ENCODE measurements around the gene SPEG.

The SPEG gene

DNA sequence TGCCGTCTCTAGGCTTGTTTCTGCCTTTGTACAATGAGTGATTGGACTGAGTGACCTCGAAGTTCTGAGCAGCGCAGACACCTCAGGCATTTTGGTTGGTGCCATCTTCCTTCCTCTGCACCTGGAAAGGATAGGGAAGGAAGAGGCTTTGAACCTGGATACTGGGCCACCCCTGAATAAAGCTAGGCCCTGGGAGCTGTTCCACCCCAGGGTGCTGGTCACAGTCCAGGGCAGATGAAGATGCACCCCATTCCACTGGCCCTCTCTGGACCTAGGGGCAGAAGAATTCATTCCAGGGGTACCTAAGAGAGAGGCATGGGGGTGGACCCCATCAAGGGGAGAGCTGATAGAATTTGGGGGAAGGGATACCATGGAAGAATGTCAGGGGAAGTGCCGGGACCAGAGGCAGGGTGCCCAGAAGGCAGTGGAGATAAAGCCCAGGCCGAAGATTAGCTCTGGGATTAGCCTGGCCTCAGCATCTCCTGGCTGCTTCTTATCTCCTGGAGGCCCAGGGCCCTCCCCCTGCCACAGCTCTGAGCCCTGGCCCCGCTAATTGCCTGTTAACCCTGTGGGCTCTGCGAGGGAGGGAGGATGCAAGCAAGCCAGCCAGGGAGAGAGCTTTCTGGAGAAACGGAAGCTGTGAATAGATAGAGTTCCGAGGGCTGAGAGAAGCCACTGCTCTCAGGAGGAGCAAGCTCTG is 91.0 kb downstream of the SPEG start:
- DNase-seq (ENCODE audit: low read depth), result no peak
- TF ChIP-seq, protein P1, sequence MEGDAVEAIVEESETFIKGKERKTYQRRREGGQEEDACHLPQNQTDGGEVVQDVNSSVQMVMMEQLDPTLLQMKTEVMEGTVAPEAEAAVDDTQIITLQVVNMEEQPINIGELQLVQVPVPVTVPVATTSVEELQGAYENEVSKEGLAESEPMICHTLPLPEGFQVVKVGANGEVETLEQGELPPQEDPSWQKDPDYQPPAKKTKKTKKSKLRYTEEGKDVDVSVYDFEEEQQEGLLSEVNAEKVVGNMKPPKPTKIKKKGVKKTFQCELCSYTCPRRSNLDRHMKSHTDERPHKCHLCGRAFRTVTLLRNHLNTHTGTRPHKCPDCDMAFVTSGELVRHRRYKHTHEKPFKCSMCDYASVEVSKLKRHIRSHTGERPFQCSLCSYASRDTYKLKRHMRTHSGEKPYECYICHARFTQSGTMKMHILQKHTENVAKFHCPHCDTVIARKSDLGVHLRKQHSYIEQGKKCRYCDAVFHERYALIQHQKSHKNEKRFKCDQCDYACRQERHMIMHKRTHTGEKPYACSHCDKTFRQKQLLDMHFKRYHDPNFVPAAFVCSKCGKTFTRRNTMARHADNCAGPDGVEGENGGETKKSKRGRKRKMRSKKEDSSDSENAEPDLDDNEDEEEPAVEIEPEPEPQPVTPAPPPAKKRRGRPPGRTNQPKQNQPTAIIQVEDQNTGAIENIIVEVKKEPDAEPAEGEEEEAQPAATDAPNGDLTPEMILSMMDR (IDR thresholded peaks at IDR 0.05; ENCODE audit: low read depth, low read length, missing control alignments), result no peak

DNA sequence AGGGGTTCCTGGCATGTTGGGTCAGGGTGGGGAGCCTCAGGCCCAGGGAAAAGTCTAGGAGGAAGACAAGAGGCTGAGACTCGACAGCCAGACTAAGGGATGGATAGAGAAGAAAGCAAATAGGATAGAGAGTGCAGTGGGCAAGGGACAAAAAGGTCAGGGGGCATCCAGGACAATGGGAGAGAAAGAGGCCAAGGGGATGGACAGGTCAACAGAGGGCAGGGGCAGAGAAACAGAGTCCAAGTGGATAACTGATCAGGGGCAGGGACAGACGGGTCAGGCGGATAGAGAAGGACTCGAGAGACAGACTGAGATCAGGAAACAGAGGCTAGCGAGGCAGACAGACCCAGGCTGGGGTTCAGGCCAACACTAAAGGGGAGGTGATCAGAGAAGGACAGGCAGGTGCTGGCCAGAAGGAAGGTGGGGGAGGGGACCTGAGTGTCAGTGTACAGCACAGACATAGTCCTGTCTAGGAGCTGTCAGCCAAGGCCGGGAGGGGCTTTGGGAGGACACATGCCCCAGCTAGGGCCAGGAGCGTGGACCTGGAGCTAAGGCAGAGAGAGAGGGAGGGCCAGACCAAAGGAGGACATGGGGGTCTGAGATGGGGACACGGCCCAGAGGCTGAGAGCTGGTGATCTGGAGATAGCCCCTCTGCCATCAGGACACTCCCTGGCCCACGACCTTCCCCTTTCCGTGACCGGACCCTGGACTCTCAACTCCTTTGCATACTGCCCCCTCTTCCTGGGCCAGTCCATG is 91.9 kb downstream of the SPEG start:
- in situ Hi-C loops (cut with HindIII; ENCODE audit: low sequenced_read_pairs), result loop anchor here (25.0 kb wide), 1 partner anchor 114 kb away; the partner anchor contains the start of gene DES
- no peak overlapping the region for H3K4me3 ChIP-seq (ENCODE audit: low read depth, low read length)
- TF ChIP-seq, protein P1 (IDR thresholded peaks at IDR 0.05; ENCODE audit: low read depth, low read length, missing control alignments), result no peak
- DNase-seq (ENCODE audit: low read depth), result no peak

More for the DNA sequence above, 91.0 kb downstream of the SPEG start:
- in situ Hi-C loops (cut with HindIII; ENCODE audit: low sequenced_read_pairs), result loop anchor here (25.0 kb wide), 1 partner anchor 113 kb away; the partner anchor contains the start of gene DES
- H3K4me3 ChIP-seq (ENCODE audit: low read depth, low read length), result no peak overlapping the region

DNA sequence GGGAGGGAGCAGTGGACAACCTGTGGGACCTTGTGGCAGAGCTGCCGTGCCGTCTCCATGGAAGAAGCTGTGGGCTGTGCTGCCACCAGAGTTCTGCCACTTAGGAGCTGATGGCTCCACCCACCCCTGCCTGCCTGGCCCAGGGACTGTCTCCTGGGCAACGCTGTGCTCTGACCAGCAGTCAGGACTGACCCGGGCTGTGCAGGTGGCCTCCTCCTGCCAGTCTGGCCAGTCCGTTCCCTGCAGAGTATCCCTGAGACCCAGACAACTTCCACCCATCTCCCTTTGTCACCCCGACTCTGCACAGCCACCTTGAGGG is 92.4 kb downstream of the SPEG start:
- TF ChIP-seq, protein P1 (IDR thresholded peaks at IDR 0.05; ENCODE audit: low read depth, low read length, missing control alignments), result no peak
- no peak overlapping the region for H3K4me3 ChIP-seq (ENCODE audit: low read depth, low read length)
- in situ Hi-C loops (cut with HindIII; ENCODE audit: low sequenced_read_pairs), result loop anchor here (25.0 kb wide), 1 partner anchor 115 kb away; the partner anchor contains the start of gene DES
- no peak for DNase-seq (ENCODE audit: low read depth)

DNA sequence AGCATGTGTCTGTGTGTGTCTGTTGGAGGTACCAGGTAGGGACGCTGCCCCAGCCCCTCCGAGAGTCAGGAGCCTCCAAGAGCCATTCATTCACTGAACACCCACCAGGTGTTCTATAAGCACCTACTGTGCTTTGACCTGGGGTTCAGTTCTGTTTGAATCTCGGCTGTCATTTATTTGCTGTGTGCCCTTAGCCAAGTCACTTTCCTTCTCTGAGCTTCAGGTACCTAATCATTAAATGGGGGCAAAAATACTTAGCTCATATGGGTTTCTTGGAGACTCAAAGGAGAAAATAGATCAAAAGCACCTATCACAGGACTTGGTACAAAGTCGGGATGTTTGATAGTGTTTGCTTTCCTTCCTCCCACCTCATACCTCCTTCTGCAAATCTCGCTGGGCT is 92.8 kb downstream of the SPEG start:
- in situ Hi-C loops (cut with HindIII; ENCODE audit: low sequenced_read_pairs), result loop anchor here (25.0 kb wide), 1 partner anchor 115 kb away; the partner anchor contains the start of gene DES
- TF ChIP-seq, protein P1 (IDR thresholded peaks at IDR 0.05; ENCODE audit: low read depth, low read length, missing control alignments), result no peak
- no peak overlapping the region for H3K4me3 ChIP-seq (ENCODE audit: low read depth, low read length)
- no peak for DNase-seq (ENCODE audit: low read depth)

DNA sequence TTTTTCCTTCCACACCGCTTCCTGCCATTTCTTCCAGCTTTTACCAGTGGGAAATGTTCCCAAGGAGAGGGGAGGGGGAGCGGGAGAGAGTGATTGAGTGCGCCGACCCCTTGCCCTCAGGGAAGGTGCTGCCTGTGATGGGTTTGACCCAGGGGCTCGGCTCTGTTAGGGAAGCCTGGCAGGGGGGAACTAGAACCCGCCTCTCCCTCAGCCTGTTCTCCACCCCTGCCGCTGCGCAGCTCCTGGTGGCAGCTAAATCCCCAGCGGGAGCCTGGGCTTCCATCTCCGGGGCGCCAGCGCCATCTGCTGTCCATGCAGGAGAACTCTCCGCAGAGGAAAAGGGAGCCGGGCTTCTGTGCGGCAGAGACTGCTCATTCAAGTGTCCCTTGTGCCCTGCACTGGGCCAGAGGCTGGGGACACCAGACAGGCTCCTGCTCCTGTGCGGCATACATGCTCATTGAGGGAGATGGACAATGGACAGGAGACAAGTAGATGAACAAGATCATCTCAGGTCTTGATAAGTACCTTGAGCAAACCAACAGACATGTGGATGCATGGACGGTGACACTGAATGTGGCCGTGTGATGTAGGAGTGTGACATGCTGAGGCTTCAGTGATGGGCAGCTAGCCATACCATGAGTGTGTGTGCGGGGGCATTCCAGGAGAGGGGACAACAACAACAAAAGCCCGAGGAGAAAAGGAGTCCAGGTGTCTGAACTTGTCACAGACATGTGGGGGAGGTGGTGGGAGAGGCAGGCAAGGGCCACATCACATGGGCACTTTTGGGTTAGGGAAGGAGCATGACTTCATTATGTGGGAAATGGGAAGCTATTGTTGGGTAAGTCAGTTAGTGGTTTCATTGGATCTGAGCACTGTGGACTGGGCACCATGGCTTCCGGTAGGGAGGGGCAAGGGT is 95.7 kb downstream of the SPEG start:
- peak overlapping the region; percentile 23 for H3K4me3 ChIP-seq (ENCODE audit: low read depth, low read length)
- TF ChIP-seq, protein P1 (IDR thresholded peaks at IDR 0.05; ENCODE audit: low read depth, low read length, missing control alignments), result peak; percentile 93
- in situ Hi-C loops (cut with HindIII; ENCODE audit: low sequenced_read_pairs), result loop anchor here (25.0 kb wide), 1 partner anchor 118 kb away; the partner anchor contains the start of gene DES
- peak; percentile 60 for DNase-seq (ENCODE audit: low read depth)

Measured in astrocyte of the cerebellum (primary cell).